ENCODE data around the gene DOHH. TPM values are rescaled to one million over a fixed set of nuclear protein-coding genes. Genes with fewer than 3 reads are reported as not detected.

The DOHH gene
- total RNA-seq, 4 donors from 2014 or later: 15.3 to 59.5 (median 42.8) TPM

GRCh38 chr19:3476830-3477229 is 23.6 kb downstream of the DOHH start:
- in situ Hi-C loops (cut with MboI; ENCODE audit: low sequenced_read_pairs in 4 of 4): loop anchor here in 2 of 4 donors (10.0 kb wide), 1 partner anchor 152 kb away; no protein-coding TSS in a partner anchor
- Histone ChIP-seq H3K27ac (no peak overlapping the region), H3K4me1 (no peaks in the 10 kb centered on the region), H3K9me3 (no peaks in the 10 kb centered on the region), H3K36me3 (no peaks in the 10 kb centered on the region), H3K4me3 (no peak overlapping the region), H3K27me3 (peaks cover 26 to 36% (median 26%) of the 10 kb centered on the region in 3 donors)
- intact Hi-C loops (cut with DNase I; ENCODE audit: low total_unique reads): no loop called here
- DNase-seq (no peak), ATAC-seq (no peak)
- TF ChIP-seq, protein P1, sequence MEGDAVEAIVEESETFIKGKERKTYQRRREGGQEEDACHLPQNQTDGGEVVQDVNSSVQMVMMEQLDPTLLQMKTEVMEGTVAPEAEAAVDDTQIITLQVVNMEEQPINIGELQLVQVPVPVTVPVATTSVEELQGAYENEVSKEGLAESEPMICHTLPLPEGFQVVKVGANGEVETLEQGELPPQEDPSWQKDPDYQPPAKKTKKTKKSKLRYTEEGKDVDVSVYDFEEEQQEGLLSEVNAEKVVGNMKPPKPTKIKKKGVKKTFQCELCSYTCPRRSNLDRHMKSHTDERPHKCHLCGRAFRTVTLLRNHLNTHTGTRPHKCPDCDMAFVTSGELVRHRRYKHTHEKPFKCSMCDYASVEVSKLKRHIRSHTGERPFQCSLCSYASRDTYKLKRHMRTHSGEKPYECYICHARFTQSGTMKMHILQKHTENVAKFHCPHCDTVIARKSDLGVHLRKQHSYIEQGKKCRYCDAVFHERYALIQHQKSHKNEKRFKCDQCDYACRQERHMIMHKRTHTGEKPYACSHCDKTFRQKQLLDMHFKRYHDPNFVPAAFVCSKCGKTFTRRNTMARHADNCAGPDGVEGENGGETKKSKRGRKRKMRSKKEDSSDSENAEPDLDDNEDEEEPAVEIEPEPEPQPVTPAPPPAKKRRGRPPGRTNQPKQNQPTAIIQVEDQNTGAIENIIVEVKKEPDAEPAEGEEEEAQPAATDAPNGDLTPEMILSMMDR (IDR thresholded peaks at IDR 0.05 in 4 of 5, conservative IDR thresholded peaks at IDR 0.05 in 1 of 5): no peak
- no peak for TF ChIP-seq POLR2A (IDR thresholded peaks at IDR 0.05)

- Histone ChIP-seq H3K9me3 (no peaks in the 10 kb centered on the region), H3K27ac (no peak overlapping the region), H3K36me3 (no peaks in the 10 kb centered on the region), H3K27me3 (peaks cover 12 to 22% (median 12%) of the 10 kb centered on the region in 3 donors), H3K4me3 (no peak overlapping the region), H3K4me1 (no peaks in the 10 kb centered on the region)
- in situ Hi-C loops (cut with MboI; ENCODE audit: low sequenced_read_pairs in 4 of 4) (loop anchor here in 2 of 4 donors (10.0 kb wide), 1 partner anchor 151 kb away; no protein-coding TSS in a partner anchor), intact Hi-C loops (cut with DNase I; ENCODE audit: low total_unique reads) (no loop called here)
- DNase-seq (no peak), ATAC-seq (no peak)
- TF ChIP-seq POLR2A (IDR thresholded peaks at IDR 0.05): no peak
- TF ChIP-seq, protein P1 (IDR thresholded peaks at IDR 0.05 in 4 of 5, conservative IDR thresholded peaks at IDR 0.05 in 1 of 5): no peak
Observed at GRCh38 chr19:3475449-3475848, 25.0 kb downstream of the DOHH start.

DNA sequence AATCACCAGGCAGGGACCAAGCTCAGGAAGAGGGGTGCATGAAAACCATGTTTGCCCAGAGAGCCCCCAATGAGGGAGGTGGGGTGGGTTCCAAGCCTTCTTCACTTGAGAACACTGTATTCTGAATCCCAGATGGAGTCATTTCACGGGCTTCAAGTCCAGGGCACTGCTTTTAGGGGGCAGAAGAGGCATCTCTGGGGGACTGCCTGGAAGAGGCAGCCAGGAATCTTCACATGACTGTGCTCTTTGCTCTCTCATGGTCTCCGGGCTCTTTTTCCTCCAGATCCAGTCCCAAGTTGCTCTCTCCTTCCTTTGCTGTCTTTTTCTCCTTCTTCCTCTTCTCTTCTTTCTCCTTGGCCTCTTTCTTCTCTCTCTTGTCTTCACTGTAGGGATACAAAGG is 25.9 kb downstream of the DOHH start:
- Histone ChIP-seq H3K27me3 (peaks cover 3 to 14% (median 4%) of the 10 kb centered on the region in 3 donors), H3K4me3 (no peak overlapping the region), H3K4me1 (no peaks in the 10 kb centered on the region), H3K9me3 (no peaks in the 10 kb centered on the region), H3K36me3 (no peaks in the 10 kb centered on the region), H3K27ac (no peak overlapping the region)
- in situ Hi-C loops (cut with MboI; ENCODE audit: low sequenced_read_pairs in 4 of 4) (loop anchor here (5.0 to 10.0 kb wide), 2 partner anchors 147 to 150 kb away; no protein-coding TSS in a partner anchor), intact Hi-C loops (cut with DNase I; ENCODE audit: low total_unique reads) (no loop called here)
- no peak for DNase-seq
- no peak for ATAC-seq
- no peak for TF ChIP-seq POLR2A (IDR thresholded peaks at IDR 0.05)
- TF ChIP-seq, protein P1 (IDR thresholded peaks at IDR 0.05 in 4 of 5, conservative IDR thresholded peaks at IDR 0.05 in 1 of 5): no peak

DNA sequence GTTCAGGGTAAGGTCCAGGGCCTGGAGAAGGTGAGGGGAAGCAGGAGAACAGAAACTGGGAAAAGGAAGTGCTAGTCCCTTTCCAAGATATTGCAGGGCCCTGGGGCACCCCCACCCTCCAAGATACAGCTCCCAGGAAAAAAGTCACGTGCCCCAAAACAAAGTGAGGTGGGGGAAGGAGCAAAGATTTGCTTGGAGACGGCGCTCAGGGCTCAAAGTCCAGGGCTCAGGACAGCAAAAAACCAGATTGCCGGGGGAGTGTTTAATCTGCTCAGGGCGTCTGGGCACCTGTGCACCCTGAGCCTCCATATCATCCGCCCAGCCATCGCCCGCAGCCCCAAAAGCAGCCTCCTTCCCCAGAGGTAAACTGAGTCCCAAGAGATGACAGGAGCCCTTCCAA is 26.5 kb downstream of the DOHH start:
- ATAC-seq: no peak
- no peak overlapping the region for H3K27ac ChIP-seq
- H3K4me1 ChIP-seq: no peaks in the 10 kb centered on the region
- TF ChIP-seq, protein P1 (IDR thresholded peaks at IDR 0.05 in 4 of 5, conservative IDR thresholded peaks at IDR 0.05 in 1 of 5): no peak
- TF ChIP-seq POLR2A (IDR thresholded peaks at IDR 0.05): no peak
- no peaks in the 10 kb centered on the region for H3K9me3 ChIP-seq
- in situ Hi-C loops (cut with MboI; ENCODE audit: low sequenced_read_pairs in 4 of 4) (loop anchor here (5.0 to 10.0 kb wide), 2 partner anchors 147 to 149 kb away; no protein-coding TSS in a partner anchor), intact Hi-C loops (cut with DNase I; ENCODE audit: low total_unique reads) (no loop called here)
- DNase-seq: no peak
- peaks cover 0 to 10% (median 0%) of the 10 kb centered on the region in 3 donors for H3K27me3 ChIP-seq
- H3K36me3 ChIP-seq: no peaks in the 10 kb centered on the region
- H3K4me3 ChIP-seq: no peak overlapping the region

All from gastrocnemius medialis (tissue), 4 donors.